GM19193 (cell line): ENCODE data around the gene HSDL1.

Source experiments
- POLR2A ChIP-seq: IDR thresholded peaks from 4 replicates; pipeline ENCODE4 v1.6.1; 2011; ENCODE audit not compliant: insufficient read depth, insufficient read length; ENCODE audit errors: extremely low read depth

The HSDL1 gene

DNA sequence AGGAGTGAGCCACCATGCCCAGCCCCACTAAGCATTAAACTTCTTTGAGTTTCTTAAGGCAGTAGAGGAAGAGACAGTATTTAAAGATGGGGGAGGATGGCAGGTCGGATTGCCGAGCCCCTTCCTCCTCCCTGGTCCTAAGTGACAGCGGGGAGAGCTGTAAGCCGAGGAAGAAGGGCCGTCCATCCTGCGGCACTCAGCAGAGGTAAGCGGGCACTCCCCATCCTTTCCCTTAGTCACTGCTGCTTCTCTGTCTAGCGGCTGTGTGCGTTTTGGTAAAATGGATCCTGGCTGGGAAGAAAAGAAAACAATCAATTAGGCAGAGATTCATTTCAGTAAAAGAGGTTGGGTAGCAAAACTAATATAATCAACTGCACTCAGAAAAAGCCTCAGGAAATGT is 14.0 kb upstream of the HSDL1 start:
- no peak for TF ChIP-seq POLR2A

DNA sequence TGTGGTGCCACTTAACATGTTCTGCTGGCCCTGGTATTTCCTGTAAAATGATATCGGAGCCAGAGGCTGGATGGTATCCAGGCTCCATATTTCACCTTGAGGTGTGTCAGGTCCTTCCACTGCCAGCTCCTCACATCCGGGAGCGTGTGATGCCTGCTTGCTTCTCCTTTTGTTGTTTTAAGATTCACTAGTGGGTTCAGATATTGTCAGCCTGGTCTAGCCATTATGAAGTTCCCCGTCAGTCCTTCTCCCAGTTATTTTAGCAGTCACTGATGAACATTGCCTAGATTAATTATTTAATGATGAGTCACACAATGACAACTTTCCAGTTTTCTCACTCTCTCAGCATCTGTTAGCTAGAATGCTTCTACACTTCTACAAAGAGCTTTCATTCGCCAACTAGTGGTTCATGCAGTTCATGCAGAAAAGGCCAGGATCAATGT is 11.4 kb upstream of the HSDL1 start:
- no peak for TF ChIP-seq POLR2A

DNA sequence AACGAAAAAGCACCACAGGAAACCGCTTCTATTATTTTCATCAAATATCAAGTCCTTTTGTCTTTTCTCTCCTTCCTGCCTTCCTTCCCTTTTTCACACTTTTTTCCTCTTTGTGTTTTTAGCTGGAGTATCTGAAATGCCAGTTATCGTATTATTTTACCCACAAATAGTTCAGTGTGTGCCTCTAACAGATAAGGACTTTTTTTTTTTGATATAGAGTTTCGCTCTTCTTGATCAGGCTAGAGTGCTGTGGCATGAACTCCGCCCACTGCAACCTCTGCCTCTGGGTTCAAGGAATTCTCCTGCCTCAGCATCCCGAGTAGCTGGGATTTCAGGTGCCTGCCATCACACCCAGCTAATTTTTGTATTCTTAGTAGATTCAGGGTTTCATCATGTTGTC is 10.8 kb upstream of the HSDL1 start:
- no peak for TF ChIP-seq POLR2A

DNA sequence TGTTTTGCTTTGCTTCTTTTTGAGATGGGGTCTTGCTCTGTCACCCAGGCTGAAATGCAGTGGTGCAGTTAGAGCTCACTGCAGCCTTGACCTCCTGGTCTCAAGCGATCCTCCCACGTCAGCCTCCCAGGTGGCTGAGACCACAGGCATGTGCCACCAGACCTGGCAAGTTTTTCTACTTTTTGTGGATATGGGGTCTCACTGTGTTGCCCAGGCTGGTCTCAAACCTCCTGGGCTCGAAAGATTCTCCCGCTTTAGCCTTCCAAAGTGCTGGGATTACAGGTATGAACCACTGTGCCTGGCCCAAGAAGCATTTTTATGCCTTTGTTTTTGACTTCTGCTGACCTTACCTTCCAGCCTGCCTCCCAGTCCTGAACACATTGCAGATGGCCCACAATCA is 10.2 kb upstream of the HSDL1 start:
- no peak for TF ChIP-seq POLR2A

DNA sequence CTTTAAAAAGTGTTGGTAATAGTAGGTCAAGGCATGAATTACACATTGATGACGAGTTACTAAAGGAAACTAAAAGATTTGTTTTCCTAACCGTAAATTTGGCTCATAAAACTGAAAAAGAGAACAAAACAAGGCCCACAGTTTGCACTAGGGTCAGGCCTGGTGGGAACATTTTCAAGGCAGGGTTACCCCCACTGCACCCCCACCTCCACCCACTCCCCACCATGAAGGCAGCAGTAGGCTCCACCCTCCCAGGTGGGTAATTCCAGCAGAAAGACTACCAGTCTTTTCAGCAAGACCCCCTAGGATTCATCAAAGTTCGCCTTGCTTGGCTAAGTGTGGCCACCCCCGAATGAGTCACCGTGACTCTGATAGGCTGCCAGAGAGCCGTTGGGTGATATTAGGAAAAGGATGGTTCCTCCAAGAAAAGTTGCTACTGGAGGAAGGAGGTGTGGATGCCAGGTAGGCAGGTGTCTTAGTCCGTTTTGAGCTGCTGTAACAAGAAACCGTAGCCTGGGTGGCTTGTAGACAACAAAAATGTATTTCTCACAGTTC is 8.8 kb upstream of the HSDL1 start:
- no peak for TF ChIP-seq POLR2A

DNA sequence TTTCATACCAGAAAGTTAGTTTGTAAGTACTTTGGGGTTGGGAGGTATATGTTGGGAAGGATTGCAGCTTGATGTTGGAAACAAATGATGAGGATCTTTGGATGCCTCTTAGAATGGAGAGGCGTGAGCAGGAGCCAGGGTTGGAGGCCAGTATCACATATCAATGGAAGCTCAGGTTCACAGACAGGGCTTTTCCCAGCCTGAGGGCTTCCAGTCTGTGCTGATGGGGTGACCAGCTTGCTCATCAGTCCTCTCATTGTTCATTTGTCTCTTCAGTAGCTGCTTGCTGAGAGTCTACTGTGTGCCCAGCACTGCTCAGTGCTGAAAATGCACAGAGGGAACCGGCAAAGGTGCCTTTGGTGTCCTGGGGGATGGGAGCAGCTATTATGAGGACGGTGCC is 5.9 kb upstream of the HSDL1 start:
- no peak for TF ChIP-seq POLR2A

DNA sequence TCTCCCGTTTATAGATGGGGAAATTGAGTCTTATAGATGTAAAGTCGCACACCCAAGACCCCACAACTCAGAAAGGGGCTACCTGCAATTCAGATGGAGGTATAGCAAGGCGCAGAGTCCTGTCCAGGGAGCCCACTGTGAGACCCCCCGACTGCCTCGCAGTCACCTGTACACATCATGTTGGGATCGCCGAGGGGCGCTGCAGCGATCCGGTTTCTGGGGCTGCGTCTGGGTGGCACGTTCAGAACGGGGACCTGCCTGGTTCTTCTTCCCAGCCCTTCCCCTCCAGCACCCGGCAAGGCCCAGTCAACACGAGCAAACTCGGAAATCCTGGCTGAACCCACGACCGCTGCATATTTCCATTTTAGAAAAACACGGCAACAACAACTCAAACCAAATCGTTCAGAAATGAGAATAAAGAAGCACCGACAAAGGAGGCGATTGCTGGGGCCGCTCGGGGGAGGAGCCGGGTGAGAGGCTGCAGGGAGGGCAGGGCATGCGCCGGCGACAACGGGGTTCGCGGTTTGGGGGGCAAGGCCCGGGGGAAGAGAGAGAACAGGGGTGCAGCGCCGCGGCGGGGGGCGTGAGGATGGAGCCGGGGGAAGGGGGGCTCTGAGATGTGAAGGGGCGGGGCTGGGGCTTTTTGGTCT is 643 bp downstream of the HSDL1 start:
- no peak for TF ChIP-seq POLR2A

DNA sequence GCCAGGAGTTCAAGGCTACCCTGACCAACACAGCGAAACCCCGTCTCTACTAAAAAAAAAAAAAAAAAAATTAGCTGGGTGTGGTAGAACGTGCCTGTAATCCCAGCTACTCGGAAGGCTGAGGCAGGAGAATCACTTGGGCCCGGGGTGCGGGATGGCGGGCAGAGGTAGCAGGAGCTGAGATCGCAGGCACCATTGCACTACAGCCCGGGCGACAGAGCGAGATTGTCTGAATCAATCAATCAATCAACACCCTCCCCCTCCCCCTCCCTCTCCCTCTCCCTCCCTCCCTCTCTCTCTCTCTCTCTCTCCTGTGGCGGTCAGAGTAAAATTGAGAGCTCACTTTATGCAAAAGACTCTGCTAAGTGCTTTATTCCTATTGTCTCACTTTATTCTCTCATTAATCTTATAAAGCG is 1.2 kb downstream of the HSDL1 start:
- TF ChIP-seq POLR2A, result no peak

DNA sequence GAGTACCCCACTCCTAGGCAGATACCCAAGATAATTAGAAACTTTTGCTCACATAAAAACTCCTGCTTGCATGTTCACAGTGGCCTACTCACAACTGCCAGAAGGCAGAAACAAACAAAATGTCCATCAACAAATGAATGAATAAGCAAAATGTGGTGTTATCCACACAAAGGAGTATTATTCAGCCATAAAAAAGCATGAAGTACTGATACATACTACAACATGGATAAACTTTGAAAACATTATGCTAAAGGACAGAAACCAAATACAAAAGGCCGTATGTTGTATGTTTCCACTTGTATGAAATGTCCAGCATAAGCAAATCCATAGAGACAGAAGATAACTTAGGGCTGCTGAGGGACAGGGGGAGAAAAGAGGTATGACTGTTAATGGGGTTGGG is 1.9 kb downstream of the HSDL1 start:
- no peak for TF ChIP-seq POLR2A

DNA sequence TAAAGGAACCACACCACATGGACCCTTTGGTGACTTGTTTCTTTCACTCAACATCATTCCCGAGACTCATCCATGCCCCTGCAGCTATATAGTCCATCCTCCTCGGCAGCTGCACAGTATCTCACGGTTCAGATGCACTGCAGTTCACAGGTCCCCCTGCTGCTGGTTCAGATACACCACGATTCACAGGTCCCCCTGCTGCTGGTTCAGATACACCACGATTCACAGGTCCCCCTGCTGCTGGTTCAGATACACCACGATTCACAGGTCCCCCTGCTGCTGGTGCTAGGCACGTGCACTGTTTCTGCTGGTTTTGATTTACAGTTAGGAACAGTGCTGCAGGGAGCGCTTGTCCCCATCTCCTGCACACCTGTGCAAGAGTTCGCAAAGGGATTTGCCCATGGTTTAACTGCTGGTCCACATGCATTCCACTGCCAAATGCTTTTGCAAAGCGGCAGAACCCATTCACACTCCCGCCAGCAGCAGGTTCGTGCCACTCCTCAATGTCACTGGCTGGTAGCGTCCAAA is 3.8 kb downstream of the HSDL1 start:
- TF ChIP-seq POLR2A, result no peak

DNA sequence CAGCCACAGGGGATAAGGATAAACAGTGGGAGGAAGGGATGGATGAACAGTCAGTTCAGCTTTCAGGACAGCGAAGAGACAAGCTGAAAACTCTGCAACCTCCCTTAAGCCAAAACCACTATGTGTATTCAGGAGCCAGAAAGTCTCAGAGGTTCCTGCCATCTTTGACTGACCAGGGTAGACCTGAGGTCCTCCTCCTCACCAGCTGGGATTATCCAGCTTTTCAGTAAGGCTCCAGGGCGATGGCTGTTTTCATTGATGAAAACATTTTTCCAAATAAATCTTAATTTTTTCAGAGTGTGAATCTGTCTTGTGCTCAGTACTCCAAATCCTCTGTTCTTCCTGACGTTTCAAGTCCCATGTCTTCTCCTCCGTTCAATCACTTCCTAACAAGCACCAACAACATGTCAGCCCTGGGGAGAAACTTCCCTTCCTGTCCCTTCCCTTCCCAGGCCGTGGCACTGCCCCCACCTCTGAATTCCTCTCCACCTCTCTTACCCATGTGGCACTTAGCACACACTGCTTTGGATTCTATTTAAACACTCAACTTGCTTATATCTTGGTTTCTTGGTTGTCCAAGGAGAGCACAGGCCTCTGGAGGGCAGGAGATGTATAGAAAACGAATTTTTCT is 5.2 kb downstream of the HSDL1 start:
- no peak for TF ChIP-seq POLR2A

DNA sequence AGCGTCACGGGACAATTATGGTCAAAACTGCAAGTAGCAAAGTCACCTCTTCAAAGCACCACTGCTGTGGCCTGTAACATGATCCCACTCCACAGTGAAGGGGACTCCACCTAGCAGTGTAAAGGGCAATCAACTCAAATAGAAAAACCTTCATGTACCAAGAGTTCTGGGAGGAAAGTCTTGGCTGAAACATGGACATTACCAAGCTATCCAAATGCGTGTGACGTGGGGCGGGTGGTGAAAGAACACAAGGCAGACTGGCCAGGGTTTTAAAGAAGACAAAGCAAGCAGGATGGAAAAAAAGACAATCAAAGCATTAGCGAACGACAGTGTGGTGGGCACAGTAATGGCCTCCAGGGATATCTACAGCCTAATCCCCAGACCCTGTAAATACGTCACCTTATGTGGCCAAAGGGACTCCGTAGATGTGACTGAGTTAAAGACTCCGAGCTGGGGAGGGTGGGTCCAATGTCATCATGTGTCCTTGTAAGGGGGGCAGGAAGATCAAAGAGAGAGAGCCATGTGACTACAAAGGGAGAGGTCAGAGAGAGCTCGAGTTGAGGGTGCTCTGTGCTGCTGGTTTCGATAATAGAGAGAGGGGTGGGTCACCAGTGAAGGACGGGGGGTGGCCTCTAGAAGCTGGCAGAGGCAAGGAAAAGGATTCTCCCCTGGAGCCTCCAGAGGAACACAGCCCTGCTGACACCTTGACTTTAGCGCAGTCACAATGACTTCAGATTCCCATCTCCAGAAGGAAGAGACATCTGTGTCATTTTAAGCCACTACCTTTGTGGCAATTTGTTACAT is 6.0 kb downstream of the HSDL1 start:
- TF ChIP-seq POLR2A, result no peak

DNA sequence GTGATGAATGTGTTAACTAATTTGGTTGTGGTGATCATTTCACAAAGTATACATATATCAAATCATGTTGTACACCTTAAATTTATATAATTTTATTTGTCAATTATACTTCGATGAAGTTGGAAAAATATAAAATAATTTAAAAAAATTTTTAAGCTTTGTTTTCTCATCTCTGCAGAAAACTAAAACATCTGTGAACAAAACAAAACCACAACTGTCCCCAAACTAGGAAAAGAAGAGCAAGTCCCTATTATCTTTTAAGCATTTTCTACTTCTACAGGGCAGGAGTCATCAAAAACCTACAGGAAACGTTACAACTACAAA is 6.5 kb downstream of the HSDL1 start:
- TF ChIP-seq POLR2A, result no peak

DNA sequence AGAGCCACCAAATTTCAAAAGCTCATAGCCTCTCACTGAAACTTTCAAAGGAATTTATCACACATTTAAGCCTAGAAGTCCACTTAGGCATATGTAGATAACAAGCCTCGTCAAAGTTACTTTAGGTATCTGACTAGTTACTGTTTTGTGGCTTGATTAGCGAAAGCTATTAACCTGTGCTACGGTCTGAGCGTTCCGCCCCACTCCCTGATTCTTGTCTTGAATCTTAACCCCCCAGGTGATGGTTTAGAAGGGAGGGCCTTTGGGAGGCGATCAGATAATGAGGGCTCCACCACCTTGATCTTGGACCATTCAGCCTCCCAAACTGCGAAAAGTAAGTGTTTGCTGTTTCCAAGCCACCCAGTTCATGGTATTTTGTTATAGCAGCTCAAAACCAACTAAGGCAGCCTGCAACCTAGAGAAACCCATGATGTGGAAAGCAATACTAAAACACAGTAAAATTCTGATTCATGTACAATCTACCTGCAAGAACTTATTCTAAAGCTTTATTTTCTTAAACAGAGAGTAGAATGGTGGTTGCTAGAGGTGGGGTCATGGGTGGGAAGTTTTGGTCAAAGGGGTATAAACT is 7.1 kb downstream of the HSDL1 start:
- TF ChIP-seq POLR2A, result no peak

DNA sequence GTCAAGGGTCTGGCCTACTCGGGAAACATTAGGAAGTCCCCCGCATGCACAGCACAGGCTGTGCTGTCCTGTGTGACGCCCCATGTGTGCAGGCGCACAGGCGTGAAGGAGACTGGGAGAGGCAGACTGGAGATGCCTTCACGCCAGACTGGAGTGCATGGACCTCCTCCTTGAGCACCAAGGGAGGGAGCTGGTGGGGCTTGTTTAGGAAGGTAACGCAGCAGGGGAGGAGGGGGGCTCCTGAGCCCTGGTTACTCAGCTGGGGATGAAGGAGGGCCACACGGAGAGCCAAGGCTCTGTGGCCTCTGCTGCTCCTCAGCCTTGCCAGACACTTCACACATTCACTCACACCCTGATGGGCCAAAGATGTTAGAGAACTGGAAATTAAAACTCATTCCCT is 7.7 kb downstream of the HSDL1 start:
- no peak for TF ChIP-seq POLR2A
